Measurements from ENCODE around the gene GRID2.

- no peak for TF ChIP-seq CTCF (IDR thresholded peaks at IDR 0.05)
- TF ChIP-seq POLR2A (IDR thresholded peaks at IDR 0.05): no peak
Measured at GRCh38 chr4:92362028-92362427, 58.3 kb downstream of the GRID2 start.
